ENCODE results near the gene PRUNE2.

Gene PRUNE2

GRCh38 chr9:76583256-76583655, 322.7 kb downstream of the PRUNE2 start:
- no peak for TF ChIP-seq POLR2AphosphoS5 (IDR thresholded peaks at IDR 0.05; ENCODE audit: low read depth, low read length)
- TF ChIP-seq TAF1 (IDR thresholded peaks at IDR 0.05; ENCODE audit: borderline replicate concordance, insufficient read depth, low read length): no peak
- no peak for TF ChIP-seq SIN3A (IDR thresholded peaks at IDR 0.05; ENCODE audit: borderline replicate concordance, insufficient read depth, low read length)
- no peak for TF ChIP-seq FOXP2 (optimal IDR thresholded peaks at IDR 0.05; ENCODE audit: borderline replicate concordance, extremely low read depth, extremely low read length, insufficient read depth)
- no peak for TF ChIP-seq REST (IDR thresholded peaks at IDR 0.05; ENCODE audit: insufficient read depth in 1 of 2, low read depth in 2 of 2, low read length in 2 of 2)

GRCh38 chr9:76581731-76582130, 324.2 kb downstream of the PRUNE2 start:
- TF ChIP-seq SIN3A (IDR thresholded peaks at IDR 0.05; ENCODE audit: borderline replicate concordance, insufficient read depth, low read length) (no peak), TAF1 (IDR thresholded peaks at IDR 0.05; ENCODE audit: borderline replicate concordance, insufficient read depth, low read length) (no peak), REST (IDR thresholded peaks at IDR 0.05; ENCODE audit: insufficient read depth in 1 of 2, low read depth in 2 of 2, low read length in 2 of 2) (no peak), POLR2AphosphoS5 (IDR thresholded peaks at IDR 0.05; ENCODE audit: low read depth, low read length) (no peak), FOXP2 (optimal IDR thresholded peaks at IDR 0.05; ENCODE audit: borderline replicate concordance, extremely low read depth, extremely low read length, insufficient read depth) (no peak)

GRCh38 chr9:76580820-76581219, 325.1 kb downstream of the PRUNE2 start:
- TF ChIP-seq REST (IDR thresholded peaks at IDR 0.05; ENCODE audit: insufficient read depth in 1 of 2, low read depth in 2 of 2, low read length in 2 of 2) (no peak), FOXP2 (optimal IDR thresholded peaks at IDR 0.05; ENCODE audit: borderline replicate concordance, extremely low read depth, extremely low read length, insufficient read depth) (no peak), TAF1 (IDR thresholded peaks at IDR 0.05; ENCODE audit: borderline replicate concordance, insufficient read depth, low read length) (no peak), POLR2AphosphoS5 (IDR thresholded peaks at IDR 0.05; ENCODE audit: low read depth, low read length) (no peak), SIN3A (IDR thresholded peaks at IDR 0.05; ENCODE audit: borderline replicate concordance, insufficient read depth, low read length) (no peak)

- TF ChIP-seq SIN3A (IDR thresholded peaks at IDR 0.05; ENCODE audit: borderline replicate concordance, insufficient read depth, low read length) (no peak), POLR2AphosphoS5 (IDR thresholded peaks at IDR 0.05; ENCODE audit: low read depth, low read length) (no peak), REST (IDR thresholded peaks at IDR 0.05; ENCODE audit: insufficient read depth in 1 of 2, low read depth in 2 of 2, low read length in 2 of 2) (no peak), FOXP2 (optimal IDR thresholded peaks at IDR 0.05; ENCODE audit: borderline replicate concordance, extremely low read depth, extremely low read length, insufficient read depth) (no peak), TAF1 (IDR thresholded peaks at IDR 0.05; ENCODE audit: borderline replicate concordance, insufficient read depth, low read length) (no peak)
Observed at GRCh38 chr9:76580188-76580587, 325.7 kb downstream of the PRUNE2 start.

- no peak for TF ChIP-seq TAF1 (IDR thresholded peaks at IDR 0.05; ENCODE audit: borderline replicate concordance, insufficient read depth, low read length)
- no peak for TF ChIP-seq FOXP2 (optimal IDR thresholded peaks at IDR 0.05; ENCODE audit: borderline replicate concordance, extremely low read depth, extremely low read length, insufficient read depth)
- no peak for TF ChIP-seq SIN3A (IDR thresholded peaks at IDR 0.05; ENCODE audit: borderline replicate concordance, insufficient read depth, low read length)
- TF ChIP-seq POLR2AphosphoS5 (IDR thresholded peaks at IDR 0.05; ENCODE audit: low read depth, low read length): no peak
- TF ChIP-seq REST (IDR thresholded peaks at IDR 0.05; ENCODE audit: insufficient read depth in 1 of 2, low read depth in 2 of 2, low read length in 2 of 2): no peak
Observed at GRCh38 chr9:76576344-76576743, 329.6 kb downstream of the PRUNE2 start.
